Keratinocyte (primary cell): ENCODE results near the gene COL8A1. TPM values are rescaled to one million over a fixed set of nuclear protein-coding genes. Genes with fewer than 3 reads are reported as not detected.

ENCODE experiments used
- DNase-seq: peaks from one replicate; pipeline ENCODE4 v3.0.0-alpha.2; 2011; ENCODE audit warnings: low read depth, missing footprints, low spot score
- FAIRE-seq: peaks from 2 replicates; lab custom pipeline; 2011; peaks lifted over from hg19 to GRCh38; lab: Jason Lieb, UNC
- H2AFZ ChIP-seq: 2 replicates; pipeline ENCODE4 v1.6.0; 2012; ENCODE audit warnings: low read length, control low read depth, inconsistent platforms; ENCODE audit not compliant: control insufficient read depth
- H3K27ac ChIP-seq: 2 replicates; pipeline ENCODE4 v1.5.1; 2011; ENCODE audit warnings: low read length; ENCODE audit not compliant: control insufficient read depth, insufficient read depth
- H3K27me3 ChIP-seq: 3 replicates; pipeline ENCODE4 v1.6.0; 2011; ENCODE audit warnings: low read length; ENCODE audit not compliant: control insufficient read depth, insufficient read depth; ENCODE audit errors: extremely low read depth
- H3K36me3 ChIP-seq, 2 experiments: 2 replicates in 1 of 2; 3 replicates in 1 of 2; pipeline ENCODE4 v1.5.1; 2011; ENCODE audit warnings: low read length in 2 of 2, mild to moderate bottlenecking in 1 of 2; ENCODE audit not compliant: control insufficient read depth in 2 of 2, insufficient read depth in 2 of 2; ENCODE audit errors: extremely low read depth in 1 of 2
- H3K4me1 ChIP-seq: 3 replicates; pipeline ENCODE4 v1.5.1; 2011; ENCODE audit warnings: low read length; ENCODE audit not compliant: control insufficient read depth, insufficient read depth; ENCODE audit errors: extremely low read depth
- H3K4me2 ChIP-seq: 3 replicates; pipeline ENCODE4 v1.6.0; 2011; ENCODE audit warnings: low read depth, low read length; ENCODE audit not compliant: control insufficient read depth, insufficient read depth; ENCODE audit errors: extremely low read depth
- H3K4me3 ChIP-seq, 3 experiments: fragments of 200-600 bp in 1 of 3; sonication (generic) in 1 of 3; 2 replicates in 2 of 3; 3 replicates in 1 of 3; pipeline ENCODE4 v1.5.1; 2011 to 2016; ENCODE audit warnings: low read length in 3 of 3, mild to moderate bottlenecking in 3 of 3, control low read depth in 2 of 3, inconsistent platforms in 1 of 3, low read depth in 1 of 3, mixed read lengths in 1 of 3, mixed run types in 1 of 3, moderate library complexity in 1 of 3; ENCODE audit not compliant: control insufficient read depth in 2 of 3, insufficient read depth in 2 of 3; ENCODE audit errors: extremely low read depth in 1 of 3
- H3K79me2 ChIP-seq: 2 replicates; pipeline ENCODE4 v1.6.0; 2012; ENCODE audit warnings: low read length; ENCODE audit not compliant: control insufficient read depth, insufficient read depth
- H3K9ac ChIP-seq: 3 replicates; pipeline ENCODE4 v1.6.0; 2011; ENCODE audit warnings: low read length; ENCODE audit not compliant: control insufficient read depth, insufficient read depth; ENCODE audit errors: extremely low read depth
- H3K9me1 ChIP-seq: 3 replicates; pipeline ENCODE4 v1.6.0; 2011; ENCODE audit warnings: low read length; ENCODE audit not compliant: control insufficient read depth, insufficient read depth; ENCODE audit errors: extremely low read depth
- H3K9me3 ChIP-seq: 2 replicates; pipeline ENCODE4 v1.5.1; 2012; ENCODE audit warnings: low read depth, low read length; ENCODE audit not compliant: control insufficient read depth
- H4K20me1 ChIP-seq: 3 replicates; pipeline ENCODE4 v1.6.0; 2011; ENCODE audit warnings: low read length; ENCODE audit not compliant: control insufficient read depth, insufficient read depth; ENCODE audit errors: extremely low read depth
- CTCF ChIP-seq, 3 experiments: IDR thresholded peaks in 1 of 3; conservative IDR thresholded peaks in 1 of 3; optimal IDR thresholded peaks in 1 of 3; 2 replicates in 2 of 3; 3 replicates in 1 of 3; pipeline versions ENCODE3 to v1.5.1; 2011; ENCODE audit warnings: low read length in 3 of 3, mild to moderate bottlenecking in 3 of 3, moderate library complexity in 2 of 3, control low read depth in 1 of 3, inconsistent platforms in 1 of 3; ENCODE audit not compliant: insufficient read depth in 2 of 3; ENCODE audit errors: extremely low read depth in 1 of 3
- EZH2 ChIP-seq: IDR thresholded peaks from one replicate; pipeline ENCODE4 v1.6.1; 2012; ENCODE audit warnings: inconsistent platforms, mild to moderate bottlenecking, low read length, moderate library complexity
- dilution Hi-C: fragments of 300-500 bp; cut with MboI; formaldehyde crosslinking; loops from one replicate; pipeline ENCODE4 v1.7.0; 2020; ENCODE audit warnings: low sequenced_read_pairs; ENCODE audit not compliant: extremely low pct_ligation_motif_present
- polyA plus RNA-seq, 5 experiments: library from polyadenylated mRNA; depleted of rRNA in 3 of 5; stranded (reverse) in 3 of 5; stranded (forward) in 1 of 5; unstranded in 1 of 5; fragments of >200 nt; gene quantifications; 1 replicate in 1 of 5; 2 replicates in 3 of 5; 3 replicates in 1 of 5; pipeline versions ENCODE4 v1.2.1 to v1.2.3, GENCODE V29; 2011 to 2012; ENCODE audit warnings: missing spikeins in 2 of 5, low read depth in 1 of 5, low replicate concordance in 1 of 5

COL8A1 gene
- polyA plus RNA-seq, 1 donor (not counting 4 experiments of a cell fraction or from before 2014, with no cell fraction given): 102 TPM

- dilution Hi-C loops: no loop called here
- H3K27me3 ChIP-seq: no peaks in the 10 kb centered on the region
- no peaks in the 10 kb centered on the region for H4K20me1 ChIP-seq
- H3K4me2 ChIP-seq: no peak overlapping the region
- DNase-seq: no peak
- no peak for FAIRE-seq
- H3K9me3 ChIP-seq: no peaks in the 10 kb centered on the region
- no peaks in the 10 kb centered on the region for H3K4me1 ChIP-seq
- no peak overlapping the region for H2AFZ ChIP-seq
- H3K36me3 ChIP-seq: no peaks in the 10 kb centered on the region
- H3K9me1 ChIP-seq: no peaks in the 10 kb centered on the region
- H3K9ac ChIP-seq: no peak overlapping the region
- H3K79me2 ChIP-seq: no peaks in the 10 kb centered on the region
- no peak overlapping the region for H3K4me3 ChIP-seq
- no peak overlapping the region for H3K27ac ChIP-seq
- TF ChIP-seq CTCF (optimal IDR thresholded peaks at IDR 0.05 in 1 of 3, IDR thresholded peaks at IDR 0.05 in 1 of 3, conservative IDR thresholded peaks at IDR 0.05 in 1 of 3; ENCODE audit: extremely low read depth in 1 of 3, insufficient read depth in 2 of 3, low read length in 3 of 3) (no peak), EZH2 (no peak)
Observed at GRCh38 chr3:99599894-99600293, 38.5 kb upstream of the COL8A1 start.

- FAIRE-seq (no peak), DNase-seq (no peak)
- Histone ChIP-seq H3K27ac (no peak overlapping the region), H3K4me3 (no peak overlapping the region), H3K79me2 (no peaks in the 10 kb centered on the region), H3K9me1 (no peaks in the 10 kb centered on the region), H3K9ac (no peak overlapping the region), H2AFZ (no peak overlapping the region), H3K9me3 (no peaks in the 10 kb centered on the region), H3K27me3 (no peaks in the 10 kb centered on the region), H4K20me1 (no peaks in the 10 kb centered on the region), H3K4me1 (no peaks in the 10 kb centered on the region), H3K36me3 (no peaks in the 10 kb centered on the region), H3K4me2 (no peak overlapping the region)
- TF ChIP-seq EZH2: no peak
- TF ChIP-seq CTCF (optimal IDR thresholded peaks at IDR 0.05 in 1 of 3, IDR thresholded peaks at IDR 0.05 in 1 of 3, conservative IDR thresholded peaks at IDR 0.05 in 1 of 3; ENCODE audit: extremely low read depth in 1 of 3, insufficient read depth in 2 of 3, low read length in 3 of 3): no peak
- dilution Hi-C loops: no loop called here
Observed at GRCh38 chr3:99601515-99601914, 36.9 kb upstream of the COL8A1 start.
